Bronchial epithelial cell (primary cell): ENCODE data around the gene AUTS2. TPM values are rescaled to one million over a fixed set of nuclear protein-coding genes. Genes with fewer than 3 reads are reported as not detected.

ENCODE experiments used
- DNase-seq: peaks from one replicate; pipeline ENCODE4 v3.0.0-alpha.2; 2010; ENCODE audit warnings: low read depth
- FAIRE-seq: peaks from 2 replicates; lab custom pipeline; 2011; peaks lifted over from hg19 to GRCh38; lab: Jason Lieb, UNC
- H3K27me3 ChIP-seq: 2 replicates; pipeline ENCODE4 v1.5.1; 2011; ENCODE audit warnings: low read length; ENCODE audit not compliant: control insufficient read depth, insufficient read depth
- H3K36me3 ChIP-seq: 2 replicates; pipeline ENCODE4 v1.5.1; 2011; ENCODE audit warnings: low read length; ENCODE audit not compliant: control insufficient read depth, insufficient read depth
- H3K4me3 ChIP-seq: 2 replicates; pipeline ENCODE4 v1.5.1; 2011; ENCODE audit warnings: mild to moderate bottlenecking, low read depth, low read length, control low read depth
- total RNA-seq: library from RNA; depleted of rRNA; stranded (reverse); fragments of >200 nt; gene quantifications from 2 replicates; pipeline ENCODE4 v1.2.1, GENCODE V29; 2014
- TF ChIP-seq, protein P1 (sequence below): IDR thresholded peaks from 2 replicates; pipeline ENCODE4 v1.5.1; 2011; ENCODE audit warnings: mild to moderate bottlenecking, moderate library complexity, low read length, control low read depth, inconsistent platforms; ENCODE audit not compliant: insufficient read depth, severe bottlenecking

Gene AUTS2
- total RNA-seq, 1 donor from 2014 or later = 9.5 TPM

- FAIRE-seq = no peak
- Histone ChIP-seq H3K4me3 (no peak overlapping the region), H3K36me3 (no peaks in the 10 kb centered on the region), H3K27me3 (no peaks in the 10 kb centered on the region)
- TF ChIP-seq, protein P1, sequence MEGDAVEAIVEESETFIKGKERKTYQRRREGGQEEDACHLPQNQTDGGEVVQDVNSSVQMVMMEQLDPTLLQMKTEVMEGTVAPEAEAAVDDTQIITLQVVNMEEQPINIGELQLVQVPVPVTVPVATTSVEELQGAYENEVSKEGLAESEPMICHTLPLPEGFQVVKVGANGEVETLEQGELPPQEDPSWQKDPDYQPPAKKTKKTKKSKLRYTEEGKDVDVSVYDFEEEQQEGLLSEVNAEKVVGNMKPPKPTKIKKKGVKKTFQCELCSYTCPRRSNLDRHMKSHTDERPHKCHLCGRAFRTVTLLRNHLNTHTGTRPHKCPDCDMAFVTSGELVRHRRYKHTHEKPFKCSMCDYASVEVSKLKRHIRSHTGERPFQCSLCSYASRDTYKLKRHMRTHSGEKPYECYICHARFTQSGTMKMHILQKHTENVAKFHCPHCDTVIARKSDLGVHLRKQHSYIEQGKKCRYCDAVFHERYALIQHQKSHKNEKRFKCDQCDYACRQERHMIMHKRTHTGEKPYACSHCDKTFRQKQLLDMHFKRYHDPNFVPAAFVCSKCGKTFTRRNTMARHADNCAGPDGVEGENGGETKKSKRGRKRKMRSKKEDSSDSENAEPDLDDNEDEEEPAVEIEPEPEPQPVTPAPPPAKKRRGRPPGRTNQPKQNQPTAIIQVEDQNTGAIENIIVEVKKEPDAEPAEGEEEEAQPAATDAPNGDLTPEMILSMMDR = no peak
- no peak for DNase-seq
Measured at GRCh38 chr7:69673074-69673473, 74.8 kb downstream of the AUTS2 start.

GRCh38 chr7:69674701-69675182 is 76.5 kb downstream of the AUTS2 start:
- no peak overlapping the region for H3K4me3 ChIP-seq
- no peaks in the 10 kb centered on the region for H3K36me3 ChIP-seq
- FAIRE-seq = no peak
- TF ChIP-seq, protein P1 = no peak
- DNase-seq = no peak
- H3K27me3 ChIP-seq = no peaks in the 10 kb centered on the region

DNA sequence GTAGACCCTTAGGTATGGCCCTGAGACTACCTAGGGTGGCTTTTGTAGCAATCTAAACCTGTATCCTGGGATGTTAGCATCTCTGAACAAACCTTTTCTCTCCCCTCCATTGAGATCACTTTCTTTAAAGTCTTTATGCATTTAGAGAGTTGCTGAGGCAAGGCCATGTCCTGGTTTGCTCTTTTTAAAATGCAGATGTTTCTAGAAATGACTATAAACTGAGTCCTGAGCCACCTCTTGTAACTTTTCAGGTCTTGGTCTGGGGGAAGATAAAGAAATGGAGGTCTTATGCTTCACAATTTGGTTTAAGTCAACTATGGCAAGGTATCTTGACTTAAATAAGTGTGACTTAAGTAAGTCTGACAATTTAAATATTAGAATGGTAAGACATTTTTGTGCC is 78.0 kb downstream of the AUTS2 start:
- Histone ChIP-seq H3K36me3 (no peaks in the 10 kb centered on the region), H3K27me3 (no peaks in the 10 kb centered on the region), H3K4me3 (no peak overlapping the region)
- no peak for FAIRE-seq
- TF ChIP-seq, protein P1 = no peak
- DNase-seq = no peak

DNA sequence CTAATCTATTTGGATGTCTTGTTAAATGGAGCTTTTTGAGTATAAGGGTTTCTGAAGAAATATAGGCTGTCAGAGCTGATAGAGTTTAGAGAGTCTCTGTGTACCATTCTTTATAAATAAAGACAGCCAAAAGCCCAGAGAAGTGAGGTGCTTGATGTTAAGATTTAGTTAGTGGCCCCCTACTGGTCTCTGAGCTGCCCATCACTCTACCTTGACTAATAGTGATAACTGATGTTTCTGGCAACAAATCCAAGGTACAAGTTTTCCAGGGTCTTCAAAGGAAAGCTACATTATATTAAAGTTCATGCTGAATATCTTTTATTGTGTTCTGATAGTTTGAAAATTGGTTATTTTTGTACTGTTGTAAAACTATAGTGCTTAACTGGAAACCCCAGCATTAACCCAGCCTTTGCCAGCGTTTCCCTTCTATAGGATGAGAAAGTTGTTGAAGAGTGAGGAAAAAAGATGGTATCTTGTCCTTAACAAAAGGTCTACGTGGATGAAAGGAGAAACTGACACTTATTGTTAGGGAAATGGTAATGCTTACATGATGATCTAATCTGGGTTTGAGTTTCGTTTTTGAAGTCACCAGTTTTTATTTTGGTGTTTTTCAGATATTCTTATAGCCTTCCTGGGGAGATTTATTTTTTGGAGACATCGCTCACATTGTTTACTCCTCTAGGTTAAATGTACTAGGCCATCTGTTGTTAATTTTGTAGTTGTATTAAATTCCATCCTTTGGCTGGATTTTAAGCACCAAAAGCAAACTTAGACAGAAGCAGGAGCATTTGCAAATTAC is 79.0 kb downstream of the AUTS2 start:
- Histone ChIP-seq H3K36me3 (no peaks in the 10 kb centered on the region), H3K4me3 (no peak overlapping the region), H3K27me3 (no peaks in the 10 kb centered on the region)
- TF ChIP-seq, protein P1 = no peak
- FAIRE-seq (no peak), DNase-seq (no peak)

DNA sequence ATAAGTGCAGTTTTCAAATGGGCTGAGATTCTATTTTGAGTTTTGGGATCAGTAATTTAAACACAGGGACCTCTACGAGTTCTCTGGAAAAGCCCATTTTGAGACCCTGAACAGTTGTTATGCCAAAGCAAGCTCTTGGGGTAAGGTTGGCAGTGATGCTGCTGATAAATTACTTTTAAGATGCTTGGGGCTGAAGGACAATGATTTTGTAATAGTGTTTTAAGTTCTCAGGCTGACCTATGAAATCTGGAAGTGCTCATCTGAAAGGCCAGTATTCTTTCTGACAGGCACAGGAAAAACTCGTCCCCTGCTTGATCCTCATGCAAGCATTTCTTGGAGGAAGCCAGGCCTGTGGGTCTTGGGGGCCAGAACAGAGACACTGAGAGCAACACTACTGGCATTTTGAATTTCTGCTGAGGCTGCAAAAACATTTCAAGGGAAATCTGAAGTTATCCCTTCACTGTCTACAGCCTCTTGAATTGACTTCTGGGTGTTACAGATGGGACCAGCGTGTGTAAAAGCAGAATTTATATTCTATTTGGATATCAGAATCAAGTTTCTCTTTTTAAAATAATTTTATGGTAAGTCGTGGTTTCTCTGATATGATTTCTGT is 79.7 kb downstream of the AUTS2 start:
- H3K27me3 ChIP-seq = no peaks in the 10 kb centered on the region
- TF ChIP-seq, protein P1 = no peak
- no peak for FAIRE-seq
- H3K36me3 ChIP-seq = no peaks in the 10 kb centered on the region
- DNase-seq = no peak
- H3K4me3 ChIP-seq = no peak overlapping the region
